WTC11 (cell line): ENCODE data around the gene FGD6.

Experiments
- CTCF ChIP-seq: fragments of 200-600 bp; IDR thresholded peaks from 2 replicates; pipeline ENCODE4 v1.8.0; 2022; ENCODE audit warnings: antibody characterized with exemption
- ETV6 ChIP-seq: sonication (generic); formaldehyde crosslinking; IDR thresholded peaks from 2 replicates; pipeline ENCODE4 v1.8.1; 2022; ENCODE audit warnings: mild to moderate bottlenecking, missing genetic modification reagents
- FOXJ3 ChIP-seq: sonication (generic); formaldehyde crosslinking; IDR thresholded peaks from 2 replicates; pipeline ENCODE4 v1.9.0; 2021; ENCODE audit warnings: missing genetic modification reagents, mild to moderate bottlenecking, borderline replicate concordance
- IRF1 ChIP-seq: sonication (generic); formaldehyde crosslinking; IDR thresholded peaks from 2 replicates; pipeline ENCODE4 v1.8.0; 2023; ENCODE audit warnings: missing genetic modification reagents
- KAT7 ChIP-seq: sonication (generic); formaldehyde crosslinking; IDR thresholded peaks from 2 replicates; pipeline ENCODE4 v1.8.1; 2023; ENCODE audit warnings: missing genetic modification reagents, mild to moderate bottlenecking, borderline replicate concordance
- MAX ChIP-seq: sonication (generic); formaldehyde crosslinking; IDR thresholded peaks from 2 replicates; pipeline ENCODE4 v1.8.0; 2022; ENCODE audit warnings: mild to moderate bottlenecking, missing genetic modification reagents
- NR2C2 ChIP-seq: sonication (generic); formaldehyde crosslinking; IDR thresholded peaks from 2 replicates; pipeline ENCODE4 v1.8.0; 2022; ENCODE audit warnings: mild to moderate bottlenecking, missing genetic modification reagents
- NR3C1 ChIP-seq: sonication (generic); formaldehyde crosslinking; conservative IDR thresholded peaks from 2 replicates; pipeline ENCODE4 v1.8.1; 2023; ENCODE audit warnings: low read depth, mild to moderate bottlenecking, missing genetic modification reagents
- SMAD3 ChIP-seq: sonication (generic); formaldehyde crosslinking; IDR thresholded peaks from 2 replicates; pipeline ENCODE4 v1.8.0; 2022; ENCODE audit warnings: missing genetic modification reagents, mild to moderate bottlenecking, borderline replicate concordance
- USF1 ChIP-seq: sonication (generic); formaldehyde crosslinking; IDR thresholded peaks from 2 replicates; pipeline ENCODE4 v1.8.0; 2022; ENCODE audit warnings: mild to moderate bottlenecking, missing genetic modification reagents
- ZNF396 ChIP-seq: fragments of 250-450 bp; sonication (Bioruptor Pico); IDR thresholded peaks from 2 replicates; pipeline ENCODE4 v1.8.0; 2021; ENCODE audit warnings: mild to moderate bottlenecking, moderate library complexity, borderline replicate concordance

GRCh38 chr12:95266254-95266653, 49.0 kb upstream of the FGD6 start:
- no peak for TF ChIP-seq CTCF
- TF ChIP-seq KAT7 (CRISPR knock-in tag) = no peak
- TF ChIP-seq IRF1 (CRISPR knock-in tag) = no peak
- TF ChIP-seq ZNF396 (CRISPR knock-in tag) = no peak
- TF ChIP-seq FOXJ3 = no peak
- no peak for TF ChIP-seq MAX (CRISPR knock-in tag)
- TF ChIP-seq NR2C2 = no peak
- TF ChIP-seq USF1 (CRISPR knock-in tag) = no peak
- no peak for TF ChIP-seq SMAD3 (CRISPR knock-in tag)
- TF ChIP-seq NR3C1 (CRISPR knock-in tag) = no peak
- no peak for TF ChIP-seq ETV6 (CRISPR knock-in tag)
